Effector memory CD4-positive, alpha-beta T cell (primary cell): ENCODE measurements around the gene STIL.
"Not testable (repeated sequence)": the region's sequence is repeated elsewhere in the genome, so short reads cannot be mapped to it uniquely, and the experiment has no call there.

Source experiments
- DNase-seq, 3 donors: peaks; one replicate each; pipeline ENCODE4 v3.0.0-alpha.2; 2020
- H3K27ac ChIP-seq: 2 replicates; pipeline ENCODE4 v1.7.0; 2013; ENCODE audit warnings: mild to moderate bottlenecking, low read length, moderate library complexity; ENCODE audit not compliant: insufficient read depth, poor library complexity, severe bottlenecking
- H3K27me3 ChIP-seq: replicated peaks from 2 replicates; pipeline ENCODE4 v1.7.0; 2013; ENCODE audit warnings: mild to moderate bottlenecking, low read length; ENCODE audit not compliant: insufficient read depth, control insufficient read depth, poor library complexity, severe bottlenecking
- H3K36me3 ChIP-seq: 2 replicates; pipeline ENCODE4 v1.7.0; 2013; ENCODE audit warnings: mild to moderate bottlenecking, low read length, moderate library complexity; ENCODE audit not compliant: control insufficient read depth, insufficient read depth
- H3K4me1 ChIP-seq: 2 replicates; pipeline ENCODE4 v1.7.0; 2013; ENCODE audit warnings: low read length, mild to moderate bottlenecking; ENCODE audit not compliant: control insufficient read depth, insufficient read depth, poor library complexity, severe bottlenecking
- H3K4me3 ChIP-seq: 2 replicates; pipeline ENCODE4 v1.7.0; 2013; ENCODE audit warnings: low read length, low read depth, mild to moderate bottlenecking; ENCODE audit not compliant: insufficient read depth, poor library complexity, severe bottlenecking
- H3K9me3 ChIP-seq: 2 replicates; pipeline ENCODE4 v1.7.0; 2013; ENCODE audit warnings: mild to moderate bottlenecking, low read length, moderate library complexity; ENCODE audit not compliant: control insufficient read depth

STIL gene

DNA sequence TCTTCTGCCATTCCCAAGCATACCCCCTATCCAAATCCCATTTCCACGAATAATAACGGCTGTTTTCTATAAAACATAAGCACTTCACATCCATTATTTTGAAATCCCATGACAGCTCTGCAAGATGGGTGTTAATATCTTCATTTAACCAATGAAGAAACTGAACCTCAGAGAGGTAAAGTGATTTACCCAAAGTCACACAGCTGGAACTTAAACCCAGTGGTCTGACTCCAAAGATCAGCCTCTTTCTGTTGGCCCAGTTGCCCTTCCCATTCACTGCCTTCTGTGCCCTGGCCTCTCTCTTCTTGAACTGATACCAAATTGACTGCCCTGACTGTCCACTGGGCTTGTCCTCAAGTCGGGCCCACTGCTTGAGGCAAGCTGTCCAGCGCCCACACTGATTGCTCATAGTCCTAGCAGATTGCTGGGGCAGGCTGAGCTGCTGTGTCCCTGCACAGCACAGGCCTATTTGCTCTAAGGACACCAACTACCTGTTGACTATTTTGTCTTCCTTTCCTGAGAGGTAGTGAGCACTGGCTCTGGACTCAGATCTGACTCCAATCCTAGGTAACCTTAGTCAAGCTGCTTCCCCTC lies 101.2 kb downstream of the STIL start:
- Histone ChIP-seq H3K4me3 (no peak overlapping the region), H3K36me3 (no peaks in the 10 kb centered on the region), H3K9me3 (no peaks in the 10 kb centered on the region), H3K4me1 (no peaks in the 10 kb centered on the region), H3K27me3 (no peaks in the 10 kb centered on the region), H3K27ac (no peak overlapping the region)
- DNase-seq: no peak

GRCh38 chr1:47211796-47212269 lies 102.1 kb downstream of the STIL start:
- DNase-seq: no peak
- Histone ChIP-seq H3K4me3 (no peak overlapping the region), H3K36me3 (no peaks in the 10 kb centered on the region), H3K4me1 (no peaks in the 10 kb centered on the region), H3K27me3 (no peaks in the 10 kb centered on the region), H3K27ac (no peak overlapping the region), H3K9me3 (no peaks in the 10 kb centered on the region)

DNA sequence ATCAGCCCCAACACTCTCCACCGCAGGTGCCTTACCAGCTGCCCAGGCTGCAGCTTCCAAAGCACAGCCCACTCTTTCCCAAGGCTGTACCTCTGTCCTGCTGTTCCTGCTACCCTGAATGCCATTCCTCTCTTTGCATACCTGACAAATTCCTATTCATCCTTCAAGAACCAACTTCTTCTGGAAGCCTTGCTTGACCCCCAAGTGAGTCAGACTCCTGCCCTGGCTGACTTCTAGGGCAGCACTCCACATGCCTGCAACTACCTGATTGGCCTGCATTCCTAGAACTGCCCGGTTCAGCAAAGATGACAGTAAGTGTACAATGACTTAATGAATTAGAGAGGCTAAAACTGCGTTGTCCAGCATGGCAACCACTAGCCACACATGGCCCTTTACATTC lies 103.3 kb downstream of the STIL start:
- Histone ChIP-seq H3K9me3 (no peaks in the 10 kb centered on the region), H3K27me3 (no peaks in the 10 kb centered on the region), H3K4me1 (no peaks in the 10 kb centered on the region), H3K36me3 (no peaks in the 10 kb centered on the region), H3K27ac (no peak overlapping the region), H3K4me3 (no peak overlapping the region)
- no peak for DNase-seq

DNA sequence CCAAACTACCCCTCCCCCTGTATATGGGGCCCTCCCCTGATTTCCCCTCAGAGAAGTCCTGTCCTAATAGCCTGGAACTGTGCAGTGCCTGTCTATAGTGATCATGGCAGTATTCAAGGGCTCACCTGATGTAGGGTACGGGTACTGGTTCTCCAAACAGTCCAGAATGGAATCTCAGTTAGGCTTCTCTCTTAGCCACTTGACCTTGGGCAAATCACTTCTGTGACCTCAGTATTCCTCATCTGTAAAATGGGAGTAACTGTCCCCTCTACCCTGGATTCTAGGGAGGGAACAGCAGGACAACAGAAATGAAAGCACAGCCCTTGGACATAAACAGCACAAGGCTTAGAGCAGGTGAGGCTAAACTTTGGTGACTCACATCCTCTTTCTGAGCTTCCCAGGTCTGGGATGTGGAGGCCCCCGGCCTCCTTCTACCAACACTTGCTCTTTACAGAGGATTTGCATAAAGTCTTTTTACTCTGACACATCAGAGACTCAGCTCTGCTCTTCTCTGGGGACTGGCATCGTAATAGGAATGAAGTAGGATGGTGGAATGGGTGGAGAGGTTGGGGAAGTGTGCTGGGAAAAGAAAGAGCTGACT lies 104.1 kb downstream of the STIL start:
- no peak overlapping the region for H3K27ac ChIP-seq
- no peaks in the 10 kb centered on the region for H3K4me1 ChIP-seq
- H3K27me3 ChIP-seq: no peaks in the 10 kb centered on the region
- no peak for DNase-seq
- no peak overlapping the region for H3K4me3 ChIP-seq
- H3K9me3 ChIP-seq: no peaks in the 10 kb centered on the region
- H3K36me3 ChIP-seq: no peaks in the 10 kb centered on the region

- DNase-seq: no peak
- Histone ChIP-seq H3K9me3 (no peaks in the 10 kb centered on the region), H3K27ac (no peak overlapping the region), H3K4me3 (no peak overlapping the region), H3K36me3 (no peaks in the 10 kb centered on the region), H3K27me3 (no peaks in the 10 kb centered on the region), H3K4me1 (no peaks in the 10 kb centered on the region)
Observed at GRCh38 chr1:47209091-47209490, 104.9 kb downstream of the STIL start.

- Histone ChIP-seq H3K27me3 (no peaks in the 10 kb centered on the region), H3K4me3 (no peak overlapping the region), H3K36me3 (no peaks in the 10 kb centered on the region), H3K27ac (no peak overlapping the region), H3K4me1 (no peaks in the 10 kb centered on the region), H3K9me3 (no peaks in the 10 kb centered on the region)
- DNase-seq: no peak
Observed at GRCh38 chr1:47208374-47208850, 105.5 kb downstream of the STIL start.

GRCh38 chr1:47207803-47208373 lies 106.1 kb downstream of the STIL start:
- no peak overlapping the region for H3K27ac ChIP-seq
- H3K4me1 ChIP-seq: no peaks in the 10 kb centered on the region
- no peaks in the 10 kb centered on the region for H3K36me3 ChIP-seq
- H3K9me3 ChIP-seq: no peaks in the 10 kb centered on the region
- no peak overlapping the region for H3K4me3 ChIP-seq
- H3K27me3 ChIP-seq: no peaks in the 10 kb centered on the region
- DNase-seq: no peak

DNA sequence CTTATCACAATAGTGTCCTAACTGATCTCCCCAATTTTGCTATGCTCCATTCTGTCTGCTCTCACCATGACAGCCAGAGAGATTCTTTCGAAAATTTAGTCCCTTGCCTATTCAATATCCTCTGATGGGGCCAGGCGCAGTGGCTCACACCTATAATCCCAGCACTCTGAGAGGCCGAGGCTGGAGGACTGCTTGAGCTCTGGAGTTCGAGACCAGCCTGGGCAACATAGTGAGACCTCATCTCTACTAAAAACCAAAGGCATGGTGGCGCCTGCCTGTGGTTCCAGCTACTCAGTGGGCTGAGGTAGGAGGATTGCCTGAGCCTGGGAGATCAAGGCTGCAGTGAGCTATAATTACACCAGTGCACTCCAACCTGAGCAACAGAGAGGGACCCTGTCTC lies 108.0 kb downstream of the STIL start:
- H3K27me3 ChIP-seq: peaks cover 6% of the 10 kb centered on the region
- H3K27ac ChIP-seq: no peak overlapping the region
- no peak overlapping the region for H3K4me3 ChIP-seq
- H3K36me3 ChIP-seq: no peaks in the 10 kb centered on the region
- no peak for DNase-seq
- H3K4me1 ChIP-seq: no peaks in the 10 kb centered on the region
- H3K9me3 ChIP-seq: no peaks in the 10 kb centered on the region

DNA sequence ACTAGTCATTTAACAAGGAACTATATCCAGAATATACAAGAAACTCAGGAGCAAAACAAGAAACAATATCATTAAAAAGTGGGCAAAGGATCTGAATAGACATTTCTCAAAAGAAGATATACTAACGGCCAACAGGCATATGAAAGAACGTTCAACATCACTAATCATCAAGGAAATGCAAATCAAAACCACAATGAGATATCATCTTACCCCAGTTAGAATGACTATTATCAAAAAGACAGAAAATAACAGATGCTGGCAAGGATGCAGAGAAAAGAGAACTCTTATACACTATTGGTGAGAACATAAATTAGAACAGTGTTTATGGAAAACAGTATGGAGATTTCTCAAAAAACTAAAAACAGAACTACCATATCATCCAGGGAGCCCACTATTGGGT lies 110.4 kb downstream of the STIL start:
- not testable (repeated sequence) for H3K4me3 ChIP-seq, H3K4me1 ChIP-seq, DNase-seq, H3K9me3 ChIP-seq, H3K36me3 ChIP-seq, H3K27ac ChIP-seq
- peaks cover 11% of the 10 kb centered on the region for H3K27me3 ChIP-seq

GRCh38 chr1:47201179-47201578 lies 112.8 kb downstream of the STIL start:
- H3K27ac ChIP-seq: no peak overlapping the region
- no peaks in the 10 kb centered on the region for H3K4me1 ChIP-seq
- H3K27me3 ChIP-seq: peaks cover 11% of the 10 kb centered on the region
- no peak overlapping the region for H3K4me3 ChIP-seq
- no peaks in the 10 kb centered on the region for H3K9me3 ChIP-seq
- no peak for DNase-seq
- no peaks in the 10 kb centered on the region for H3K36me3 ChIP-seq
